Transverse colon (tissue), 4 donors: ENCODE data around the gene GOLGA6A.
"Not testable (repeated sequence)": the region's sequence is repeated elsewhere in the genome, so short reads cannot be mapped to it uniquely, and the experiment has no call there.

Experiments used
- CTCF ChIP-seq, 5 experiments: fragments of 200-600 bp in 3 of 5; fragments of 450-650 bp in 2 of 5; sonication (generic) in 3 of 5; IDR thresholded peaks; 1 replicate in 2 of 5; 2 replicates in 3 of 5; pipeline ENCODE4 v1.5.1; 2016 to 2017; ENCODE audit warnings: antibody characterized with exemption in 5 of 5, inconsistent platforms in 3 of 5, mild to moderate bottlenecking in 2 of 5, moderate library complexity in 1 of 5
- POLR2AphosphoS5 ChIP-seq, 3 donors: sonication (generic); formaldehyde crosslinking; IDR thresholded peaks; one replicate each; pipeline ENCODE4 v1.6.1; 2016; ENCODE audit warnings: antibody characterized with exemption in 3 of 3

GRCh38 chr15:74071645-74072044, 10.7 kb downstream of the GOLGA6A start:
- not testable (repeated sequence) for TF ChIP-seq CTCF, POLR2AphosphoS5 (IDR thresholded peaks at IDR 0.05)
